ENCODE data around the gene SEC61A2.
"Not testable (repeated sequence)": the region's sequence is repeated elsewhere in the genome, so short reads cannot be mapped to it uniquely, and the experiment has no call there.

The SEC61A2 gene

GRCh38 chr10:12129222-12130111 lies at the start of gene SEC61A2:
Gene SEC61A2, plus strand, starts transcription at chr10:12129677. Its CDS starts 111 bp downstream, at chr10:12129788.
- DNase-seq = peak; percentile 19 to 99 (median 91)

GRCh38 chr10:12081470-12081869 lies 48.0 kb upstream of the SEC61A2 start:
- no peak for DNase-seq

- no peak for DNase-seq
These were observed 47.5 kb upstream of the SEC61A2 start for GRCh38 chr10:12081879-12082557.

- DNase-seq = no peak
These were observed 40.6 kb upstream of the SEC61A2 start for GRCh38 chr10:12088919-12089318.

GRCh38 chr10:12091421-12091820 lies 38.1 kb upstream of the SEC61A2 start:
- DNase-seq = no peak

GRCh38 chr10:12097361-12097760 lies 32.1 kb upstream of the SEC61A2 start:
- not testable (repeated sequence) for DNase-seq

GRCh38 chr10:12097791-12098190 lies 31.7 kb upstream of the SEC61A2 start:
- DNase-seq = no peak

GRCh38 chr10:12098966-12099365 lies 30.5 kb upstream of the SEC61A2 start:
- no peak for DNase-seq

GRCh38 chr10:12103802-12104201 lies 25.7 kb upstream of the SEC61A2 start:
- peak in 1 of 51 donors; percentile 10 for DNase-seq

- no peak for DNase-seq
These were observed 21.7 kb upstream of the SEC61A2 start for GRCh38 chr10:12107781-12108180.

- DNase-seq = no peak
These were observed 20.2 kb upstream of the SEC61A2 start for GRCh38 chr10:12109286-12109685.

- DNase-seq = no peak
These were observed 17.9 kb upstream of the SEC61A2 start for GRCh38 chr10:12111528-12111927.

GRCh38 chr10:12113627-12114026 lies 15.8 kb upstream of the SEC61A2 start:
- DNase-seq = no peak

- no peak for DNase-seq
These were observed 7.8 kb upstream of the SEC61A2 start for GRCh38 chr10:12121673-12122072.

- peak in 28 of 51 donors; percentile 2 to 74 (median 15) for DNase-seq
These were observed 878 bp downstream of the SEC61A2 start for GRCh38 chr10:12130237-12130872.

- DNase-seq = no peak
These were observed 6.2 kb downstream of the SEC61A2 start for GRCh38 chr10:12135631-12136030.

GRCh38 chr10:12140038-12140437 lies 10.6 kb downstream of the SEC61A2 start:
- no peak for DNase-seq

GRCh38 chr10:12144538-12144937 lies 15.1 kb downstream of the SEC61A2 start:
- DNase-seq = no peak

GRCh38 chr10:12150163-12150562 lies 20.7 kb downstream of the SEC61A2 start:
- DNase-seq = no peak

- no peak for DNase-seq
These were observed 25.0 kb downstream of the SEC61A2 start for GRCh38 chr10:12154516-12154915.

- no peak for DNase-seq
These were observed 27.1 kb downstream of the SEC61A2 start for GRCh38 chr10:12156367-12157123.

Data from hypothalamus (tissue), 51 donors.